Activated naive CD4-positive, alpha-beta T cell treated with anti-CD3 and anti-CD28 coated beads, Interleukin-2, amount 50 U/mL, for 16 hours (primary cell): ENCODE results near the gene SAXO2.
"Not testable (repeated sequence)": the region's sequence is repeated elsewhere in the genome, so short reads cannot be mapped to it uniquely, and the experiment has no call there.

Experiments used
- DNase-seq: peaks from one replicate; pipeline ENCODE4 v3.0.0-alpha.2; 2020

SAXO2 gene

GRCh38 chr15:82286475-82286874 is 23.9 kb downstream of the SAXO2 start:
- DNase-seq: not testable (repeated sequence)

- not testable (repeated sequence) for DNase-seq
These were observed 25.6 kb downstream of the SAXO2 start for GRCh38 chr15:82288202-82288601.

- no peak for DNase-seq
These were observed 29.7 kb downstream of the SAXO2 start for GRCh38 chr15:82292271-82292670.

- DNase-seq: no peak
These were observed 31.6 kb downstream of the SAXO2 start for GRCh38 chr15:82294061-82294690.

GRCh38 chr15:82297546-82297945 is 34.9 kb downstream of the SAXO2 start:
- DNase-seq: no peak

GRCh38 chr15:82298032-82298431 is 35.4 kb downstream of the SAXO2 start:
- DNase-seq: no peak

GRCh38 chr15:82298520-82298919 is 35.9 kb downstream of the SAXO2 start:
- DNase-seq: peak; percentile 59

- DNase-seq: not testable (repeated sequence)
These were observed 36.9 kb downstream of the SAXO2 start for GRCh38 chr15:82299511-82299914.

GRCh38 chr15:82300326-82300725 is 37.7 kb downstream of the SAXO2 start:
- not testable (repeated sequence) for DNase-seq

- no peak for DNase-seq
These were observed 38.3 kb downstream of the SAXO2 start for GRCh38 chr15:82300883-82301282.

- DNase-seq: no peak
These were observed 38.8 kb downstream of the SAXO2 start for GRCh38 chr15:82301296-82302016.

- DNase-seq: no peak
These were observed 41.5 kb downstream of the SAXO2 start for GRCh38 chr15:82303956-82304777.

GRCh38 chr15:82304778-82305090 is 42.1 kb downstream of the SAXO2 start:
- no peak for DNase-seq

- no peak for DNase-seq
These were observed 43.0 kb downstream of the SAXO2 start for GRCh38 chr15:82305621-82306048.

- no peak for DNase-seq
These were observed 44.4 kb downstream of the SAXO2 start for GRCh38 chr15:82306791-82307713.

GRCh38 chr15:82307714-82308081 is 45.1 kb downstream of the SAXO2 start:
- no peak for DNase-seq

- no peak for DNase-seq
These were observed 47.2 kb downstream of the SAXO2 start for GRCh38 chr15:82309802-82310201.

GRCh38 chr15:82311321-82311720 is 48.7 kb downstream of the SAXO2 start:
- not testable (repeated sequence) for DNase-seq

- DNase-seq: no peak
These were observed 50.1 kb downstream of the SAXO2 start for GRCh38 chr15:82312586-82313349.

GRCh38 chr15:82313446-82313845 is 50.8 kb downstream of the SAXO2 start:
- DNase-seq: no peak

GRCh38 chr15:82313951-82314768 is 51.5 kb downstream of the SAXO2 start:
- DNase-seq: not testable (repeated sequence)
